ENCODE data around the gene ABHD11. TPM values are rescaled to one million over a fixed set of nuclear protein-coding genes. Genes with fewer than 3 reads are reported as not detected.

The ABHD11 gene
- polyA plus RNA-seq, 1 donor (not counting 4 experiments of a cell fraction or from before 2014, with no cell fraction given) = 11.3 TPM

DNA sequence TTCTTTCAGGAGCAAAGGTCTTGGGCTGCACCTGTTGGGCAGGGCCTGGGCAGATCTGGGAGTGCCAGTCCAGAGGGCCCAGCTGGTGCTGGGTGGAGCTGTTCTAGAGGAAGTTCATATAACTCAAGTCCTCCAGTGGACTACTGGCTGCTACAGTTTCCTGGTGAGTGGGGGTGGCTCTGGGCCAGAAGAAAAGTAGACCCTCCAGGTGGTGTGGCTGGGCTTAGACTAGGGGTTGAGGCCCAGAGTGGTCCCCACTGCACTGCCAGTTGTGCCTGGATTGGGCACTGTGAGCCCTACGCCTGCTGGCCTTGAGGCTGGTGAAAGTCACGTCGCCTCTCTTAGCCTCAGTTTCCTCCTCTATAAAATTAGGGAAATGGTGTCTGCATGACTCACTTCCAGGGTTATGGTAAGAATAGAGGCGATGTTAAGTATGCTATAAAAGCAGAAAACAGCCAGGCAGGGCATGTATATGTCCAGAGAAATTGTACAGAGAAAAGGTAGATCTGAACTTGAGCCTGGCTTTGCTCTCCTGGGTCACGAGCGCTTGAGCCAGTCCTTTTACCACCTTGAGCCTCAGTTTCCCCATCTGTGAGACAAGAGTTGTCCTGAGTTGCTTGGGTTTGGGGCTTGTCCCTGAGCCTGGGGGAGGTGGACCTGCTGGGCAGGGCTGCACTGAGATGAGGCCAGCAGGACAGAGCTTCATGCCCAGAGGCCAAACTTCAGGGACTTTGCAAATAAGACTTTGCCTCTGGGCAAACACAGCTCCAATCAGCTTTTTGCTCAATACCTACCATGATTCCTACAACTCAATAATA is 35.3 kb upstream of the ABHD11 start:
- Histone ChIP-seq H3K9me3 (ENCODE audit: control insufficient read depth, low read depth, low read length) (no peaks in the 10 kb centered on the region), H3K79me2 (ENCODE audit: control insufficient read depth, insufficient read depth, low read length) (no peaks in the 10 kb centered on the region), H3K4me1 (ENCODE audit: control insufficient read depth, extremely low read depth, insufficient read depth, low read length) (no peaks in the 10 kb centered on the region), H3K9ac (ENCODE audit: control insufficient read depth, extremely low read depth, insufficient read depth, low read length) (no peak overlapping the region), H4K20me1 (ENCODE audit: control insufficient read depth, extremely low read depth, insufficient read depth, low read length) (no peaks in the 10 kb centered on the region), H3K4me2 (ENCODE audit: control insufficient read depth, extremely low read depth, insufficient read depth, low read depth, low read length) (no peak overlapping the region), H3K36me3 (ENCODE audit: control insufficient read depth in 2 of 2, extremely low read depth in 1 of 2, insufficient read depth in 2 of 2, low read length in 2 of 2) (no peaks in the 10 kb centered on the region), H3K27me3 (ENCODE audit: control insufficient read depth, extremely low read depth, insufficient read depth, low read length) (peaks cover 31% of the 10 kb centered on the region), H2AFZ (ENCODE audit: control insufficient read depth, low read length) (no peak overlapping the region), H3K4me3 (ENCODE audit: control insufficient read depth in 2 of 3, extremely low read depth in 1 of 3, insufficient read depth in 2 of 3, low read depth in 1 of 3, low read length in 3 of 3) (no peak overlapping the region), H3K9me1 (ENCODE audit: control insufficient read depth, extremely low read depth, insufficient read depth, low read length) (no peaks in the 10 kb centered on the region), H3K27ac (ENCODE audit: control insufficient read depth, insufficient read depth, low read length) (no peak overlapping the region)
- DNase-seq (ENCODE audit: low read depth, low spot score) = no peak
- dilution Hi-C loops (cut with MboI; ENCODE audit: extremely low pct_ligation_motif_present, low sequenced_read_pairs) = no loop called here
- TF ChIP-seq EZH2 (IDR thresholded peaks at IDR 0.05; ENCODE audit: low read length) = no peak
- TF ChIP-seq, protein P1, sequence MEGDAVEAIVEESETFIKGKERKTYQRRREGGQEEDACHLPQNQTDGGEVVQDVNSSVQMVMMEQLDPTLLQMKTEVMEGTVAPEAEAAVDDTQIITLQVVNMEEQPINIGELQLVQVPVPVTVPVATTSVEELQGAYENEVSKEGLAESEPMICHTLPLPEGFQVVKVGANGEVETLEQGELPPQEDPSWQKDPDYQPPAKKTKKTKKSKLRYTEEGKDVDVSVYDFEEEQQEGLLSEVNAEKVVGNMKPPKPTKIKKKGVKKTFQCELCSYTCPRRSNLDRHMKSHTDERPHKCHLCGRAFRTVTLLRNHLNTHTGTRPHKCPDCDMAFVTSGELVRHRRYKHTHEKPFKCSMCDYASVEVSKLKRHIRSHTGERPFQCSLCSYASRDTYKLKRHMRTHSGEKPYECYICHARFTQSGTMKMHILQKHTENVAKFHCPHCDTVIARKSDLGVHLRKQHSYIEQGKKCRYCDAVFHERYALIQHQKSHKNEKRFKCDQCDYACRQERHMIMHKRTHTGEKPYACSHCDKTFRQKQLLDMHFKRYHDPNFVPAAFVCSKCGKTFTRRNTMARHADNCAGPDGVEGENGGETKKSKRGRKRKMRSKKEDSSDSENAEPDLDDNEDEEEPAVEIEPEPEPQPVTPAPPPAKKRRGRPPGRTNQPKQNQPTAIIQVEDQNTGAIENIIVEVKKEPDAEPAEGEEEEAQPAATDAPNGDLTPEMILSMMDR (optimal IDR thresholded peaks at IDR 0.05 in 1 of 3, IDR thresholded peaks at IDR 0.05 in 1 of 3, conservative IDR thresholded peaks at IDR 0.05 in 1 of 3; ENCODE audit: extremely low read depth in 1 of 3, insufficient read depth in 2 of 3, low read length in 3 of 3) = no peak
- FAIRE-seq = no peak

DNA sequence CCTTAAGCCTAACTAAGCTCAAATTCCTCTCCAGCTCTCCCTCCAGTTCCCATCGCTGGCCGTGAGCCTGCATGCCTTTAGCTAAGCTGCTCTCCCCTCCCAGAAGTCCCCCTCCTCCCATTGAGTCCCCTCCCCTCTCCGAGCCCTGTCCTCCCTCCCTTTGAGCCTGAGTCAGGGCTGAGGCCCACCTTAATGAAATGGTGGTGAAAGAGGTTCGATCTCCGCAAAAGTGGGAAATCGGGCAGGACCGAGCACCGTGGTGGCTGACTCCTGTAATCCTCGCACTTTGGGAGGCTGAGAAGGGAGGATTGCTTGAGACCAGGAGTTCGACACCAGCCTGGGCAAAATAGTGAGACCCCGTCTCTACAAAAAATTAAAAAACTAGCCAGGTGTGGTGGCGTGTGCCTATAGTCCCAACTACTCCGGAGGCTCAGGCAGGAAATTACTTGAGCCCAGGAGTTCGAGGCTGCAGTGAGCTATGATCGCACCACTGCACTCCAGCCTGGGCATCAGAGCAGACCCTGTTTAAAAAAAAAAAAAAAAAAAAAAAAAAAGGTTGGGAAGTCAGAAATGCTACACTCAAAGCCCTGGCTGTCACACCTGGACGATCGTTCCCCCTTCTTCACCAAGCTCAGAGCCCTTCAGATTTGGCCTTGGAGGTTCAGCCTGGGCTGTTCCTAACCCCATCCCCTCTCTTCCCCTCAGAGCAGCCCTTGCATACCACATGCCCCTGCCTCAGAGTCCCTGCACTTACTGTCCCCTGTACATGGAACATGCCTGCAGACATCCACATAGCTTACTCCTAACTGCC is 32.5 kb upstream of the ABHD11 start:
- Histone ChIP-seq H4K20me1 (ENCODE audit: control insufficient read depth, extremely low read depth, insufficient read depth, low read length) (no peaks in the 10 kb centered on the region), H3K36me3 (ENCODE audit: control insufficient read depth in 2 of 2, extremely low read depth in 1 of 2, insufficient read depth in 2 of 2, low read length in 2 of 2) (no peaks in the 10 kb centered on the region), H3K4me2 (ENCODE audit: control insufficient read depth, extremely low read depth, insufficient read depth, low read depth, low read length) (no peak overlapping the region), H3K9ac (ENCODE audit: control insufficient read depth, extremely low read depth, insufficient read depth, low read length) (no peak overlapping the region), H3K9me1 (ENCODE audit: control insufficient read depth, extremely low read depth, insufficient read depth, low read length) (no peaks in the 10 kb centered on the region), H3K9me3 (ENCODE audit: control insufficient read depth, low read depth, low read length) (no peaks in the 10 kb centered on the region), H3K27me3 (ENCODE audit: control insufficient read depth, extremely low read depth, insufficient read depth, low read length) (peaks cover 45% of the 10 kb centered on the region), H3K4me3 (ENCODE audit: control insufficient read depth in 2 of 3, extremely low read depth in 1 of 3, insufficient read depth in 2 of 3, low read depth in 1 of 3, low read length in 3 of 3) (no peak overlapping the region), H3K27ac (ENCODE audit: control insufficient read depth, insufficient read depth, low read length) (no peak overlapping the region), H2AFZ (ENCODE audit: control insufficient read depth, low read length) (no peak overlapping the region), H3K79me2 (ENCODE audit: control insufficient read depth, insufficient read depth, low read length) (no peaks in the 10 kb centered on the region), H3K4me1 (ENCODE audit: control insufficient read depth, extremely low read depth, insufficient read depth, low read length) (no peaks in the 10 kb centered on the region)
- no peak for FAIRE-seq
- dilution Hi-C loops (cut with MboI; ENCODE audit: extremely low pct_ligation_motif_present, low sequenced_read_pairs) = no loop called here
- no peak for TF ChIP-seq EZH2 (IDR thresholded peaks at IDR 0.05; ENCODE audit: low read length)
- TF ChIP-seq, protein P1 (optimal IDR thresholded peaks at IDR 0.05 in 1 of 3, IDR thresholded peaks at IDR 0.05 in 1 of 3, conservative IDR thresholded peaks at IDR 0.05 in 1 of 3; ENCODE audit: extremely low read depth in 1 of 3, insufficient read depth in 2 of 3, low read length in 3 of 3) = no peak
- DNase-seq (ENCODE audit: low read depth, low spot score) = no peak
